Measurements from ENCODE around the gene ZMIZ2. TPM values are rescaled to one million over a fixed set of nuclear protein-coding genes. Genes with fewer than 3 reads are reported as not detected.

The ZMIZ2 gene
- total and polyA plus RNA-seq, 2 of the 8 experiments (the other 6 are each of a cell fraction or from before 2014, with no cell fraction given): 24.4 to 66.4 TPM

DNA sequence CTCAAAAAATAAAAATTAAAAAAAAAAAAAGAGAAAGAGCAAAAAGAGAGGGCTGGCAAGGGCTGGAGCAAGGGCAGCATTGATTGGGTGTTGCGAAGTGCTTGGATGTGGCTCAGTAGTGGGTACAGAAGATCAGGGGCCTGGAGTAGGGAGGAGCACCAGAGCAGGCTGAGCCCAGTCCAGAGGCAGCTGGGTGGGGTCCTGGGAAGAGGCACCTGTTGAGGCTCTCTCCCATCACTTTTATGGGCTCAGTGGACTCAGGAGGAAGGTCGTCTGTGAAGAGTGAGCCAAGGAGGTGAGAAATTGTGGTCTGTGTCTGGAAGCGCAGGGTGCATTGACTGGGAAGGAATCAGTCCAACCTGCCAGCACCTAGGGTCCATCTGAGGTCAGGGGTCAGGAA, 11.8 kb upstream of the ZMIZ2 start:
- Histone ChIP-seq H3K36me3 (ENCODE audit: control insufficient read depth in 2 of 4, insufficient read depth in 4 of 4, low read length in 3 of 4) (no peaks in the 10 kb centered on the region), H4K8ac (ENCODE audit: extremely low read depth, insufficient read depth, low read length) (no peak overlapping the region), H2BK120ac (replicated peaks; ENCODE audit: low read depth, low read length) (no peak overlapping the region), H3K4me1 (replicated peaks in 1 of 4; ENCODE audit: control insufficient read depth in 3 of 4, insufficient read depth in 4 of 4, low read length in 3 of 4) (no peaks in the 10 kb centered on the region; a peak in 1 of 7 replicates), H2BK20ac (ENCODE audit: low read length) (no peak overlapping the region), H3K23me2 (ENCODE audit: low read depth, low read length) (no peaks in the 10 kb centered on the region), H3K18ac (ENCODE audit: extremely low read depth, low read length) (no peak overlapping the region), H2BK15ac (ENCODE audit: low read length) (no peak overlapping the region), H3K79me1 (ENCODE audit: low read depth, low read length) (no peaks in the 10 kb centered on the region), H4K5ac (ENCODE audit: insufficient read length, low read depth, low read length) (no peak overlapping the region), H2AFZ (ENCODE audit: low read length) (no peak overlapping the region), H4K91ac (replicated peaks; ENCODE audit: insufficient read length, low read length) (no peak overlapping the region), H3K14ac (ENCODE audit: insufficient read length) (no peak overlapping the region), H3K27ac (ENCODE audit: low read depth, low read length) (no peak overlapping the region), H3K79me2 (ENCODE audit: control insufficient read depth in 1 of 2, insufficient read depth in 2 of 2, low read length in 2 of 2) (no peaks in the 10 kb centered on the region), H2BK12ac (ENCODE audit: low read depth, low read length) (no peak overlapping the region), H2BK5ac (ENCODE audit: low read depth, low read length) (no peak overlapping the region), H3K27me3 (replicated peaks in 1 of 4; ENCODE audit: control insufficient read depth in 3 of 4, extremely low read depth in 1 of 4, insufficient read depth in 3 of 4, low read length in 3 of 4) (no peaks in the 10 kb centered on the region), H2AK5ac (ENCODE audit: low read depth, low read length) (no peak overlapping the region), H4K20me1 (replicated peaks in 1 of 2; ENCODE audit: control insufficient read depth in 1 of 2, insufficient read depth in 2 of 2, low read length in 2 of 2) (no peaks in the 10 kb centered on the region), H3K4ac (replicated peaks; ENCODE audit: insufficient read length, low read depth, low read length) (no peak overlapping the region), H3K56ac (replicated peaks; ENCODE audit: insufficient read length, low read depth, low read length) (no peak overlapping the region), H3K9ac (replicated peaks in 1 of 4; ENCODE audit: extremely low read depth in 1 of 4, low read depth in 3 of 4, low read length in 3 of 4) (no peak overlapping the region), H3K4me3 (ENCODE audit: extremely low read depth in 1 of 4, insufficient read depth in 2 of 4, low read depth in 3 of 4, low read length in 4 of 4) (no peak overlapping the region), H3K23ac (ENCODE audit: insufficient read length) (no peak overlapping the region), H3K9me3 (ENCODE audit: insufficient read depth in 2 of 2, low read depth in 1 of 2, low read length in 1 of 2) (no peaks in the 10 kb centered on the region), H3K4me2 (ENCODE audit: insufficient read depth in 1 of 2, low read depth in 2 of 2, low read length in 2 of 2) (no peak overlapping the region)
- ChIA-PET POLR2A (ENCODE audit: partially characterized antibody) (interaction anchor here (0.6 kb wide), 1 partner anchor 68 kb away, joined by 3 read pairs; no protein-coding TSS in a partner anchor), CTCF (ENCODE audit: partially characterized antibody) (interaction anchor here (1.1 kb wide), 1 partner anchor 33 kb away, joined by 3 read pairs; no protein-coding TSS in a partner anchor)
- TF ChIP-seq CTBP2 (IDR thresholded peaks at IDR 0.05; ENCODE audit: borderline replicate concordance, insufficient read depth, insufficient read length, low read length) (no peak), MAFK (IDR thresholded peaks at IDR 0.05; ENCODE audit: low read depth, low read length) (no peak), CBX5 (IDR thresholded peaks at IDR 0.05; ENCODE audit: low read depth, low read length) (no peak), JUND (IDR thresholded peaks at IDR 0.05; ENCODE audit: low read length) (no peak), POLR2AphosphoS5 (IDR thresholded peaks at IDR 0.05; ENCODE audit: low read depth, low read length) (no peak)
- no peak for FAIRE-seq
- no peak for DNase-seq (ENCODE audit: low read depth in 1 of 2, low spot score in 2 of 2)
- WGBS, 2 experiments (ENCODE audit: extremely low coverage in 1 of 2, insufficient coverage in 1 of 2, insufficient read length in 1 of 2, insufficient replicate concordance in 2 of 2, low coverage in 1 of 2, low lambda C conversion rate in 2 of 2, missing lambda C conversion rate in 1 of 2): 85% methylated on average over 3 of the region's 3 CpGs; no CpG with 5 or more reads in 1 of the 2 experiments

All from H1 (cell line).